HepG2 (cell line): Measurements from ENCODE around the gene SLC29A1. TPM values are rescaled to one million over a fixed set of nuclear protein-coding genes. Genes with fewer than 3 reads are reported as not detected.
A peak's percentile ranks its signal among the peaks of the same experiment; 100 is the strongest.

Experiments used
- CCDC6 ChIP-seq: sonication (generic); formaldehyde crosslinking; IDR thresholded peaks from 2 replicates; pipeline ENCODE4 v1.8.1; 2022; ENCODE audit warnings: mild to moderate bottlenecking, missing genetic modification reagents, moderate library complexity
- HMG20B ChIP-seq: conservative IDR thresholded peaks from 2 replicates; pipeline ENCODE4 v1.6.1; 2016; ENCODE audit warnings: missing genetic modification reagents, missing compliant biosample characterization
- HNRNPUL1 ChIP-seq: fragments of 200-400 bp; formaldehyde crosslinking; IDR thresholded peaks from 2 replicates; pipeline ENCODE4 v1.6.1; 2017; ENCODE audit warnings: low read depth, mild to moderate bottlenecking, low read length, moderate library complexity
- KDM4B ChIP-seq: sonication (generic); formaldehyde crosslinking; IDR thresholded peaks from 2 replicates; pipeline ENCODE4 v1.4.0; 2020; ENCODE audit warnings: missing genetic modification reagents
- KDM6A ChIP-seq: IDR thresholded peaks from 2 replicates; pipeline ENCODE4 v1.6.1; 2016; ENCODE audit warnings: low read depth
- MXD3 ChIP-seq: IDR thresholded peaks from 2 replicates; pipeline ENCODE4 v1.6.1; 2016; ENCODE audit warnings: mild to moderate bottlenecking, missing biosample characterization, missing genetic modification reagents
- SMYD3 ChIP-seq: sonication (generic); formaldehyde crosslinking; IDR thresholded peaks from 2 replicates; pipeline ENCODE4 v1.8.1; 2023; ENCODE audit warnings: mild to moderate bottlenecking, missing genetic modification reagents
- TBP ChIP-seq: sonication (generic); formaldehyde crosslinking; IDR thresholded peaks from 2 replicates; pipeline ENCODE4 v1.5.0; 2020; ENCODE audit warnings: missing genetic modification reagents
- TGIF2 ChIP-seq: IDR thresholded peaks from 2 replicates; pipeline ENCODE4 v1.6.1; 2016; ENCODE audit warnings: control low read depth, missing compliant biosample characterization
- THAP7 ChIP-seq: sonication (generic); formaldehyde crosslinking; IDR thresholded peaks from 2 replicates; pipeline ENCODE4 v1.8.1; 2023; ENCODE audit warnings: mild to moderate bottlenecking, missing genetic modification reagents
- THYN1 ChIP-seq: sonication (generic); formaldehyde crosslinking; IDR thresholded peaks from 2 replicates; pipeline ENCODE4 v1.8.1; 2023; ENCODE audit warnings: low read depth, mild to moderate bottlenecking, moderate library complexity, missing genetic modification reagents, borderline replicate concordance
- ZC3H4 ChIP-seq: sonication (generic); formaldehyde crosslinking; IDR thresholded peaks from 2 replicates; pipeline ENCODE4 v1.4.0; 2020; ENCODE audit warnings: missing genetic modification reagents, borderline replicate concordance
- ZNF331 ChIP-seq: sonication (generic); formaldehyde crosslinking; IDR thresholded peaks from 2 replicates; pipeline ENCODE4 v1.4.0; 2020; ENCODE audit warnings: missing genetic modification reagents
- ZNF335 ChIP-seq: sonication (generic); formaldehyde crosslinking; IDR thresholded peaks from 2 replicates; pipeline ENCODE4 v1.4.0; 2020; ENCODE audit warnings: missing genetic modification reagents
- ZNF383 ChIP-seq: sonication (generic); formaldehyde crosslinking; IDR thresholded peaks from 2 replicates; pipeline ENCODE4 v1.4.0; 2020; ENCODE audit warnings: missing genetic modification reagents, mild to moderate bottlenecking, borderline replicate concordance
- ZNF543 ChIP-seq: sonication (generic); formaldehyde crosslinking; IDR thresholded peaks from 2 replicates; pipeline ENCODE4 v1.4.0; 2020; ENCODE audit warnings: mild to moderate bottlenecking, missing genetic modification reagents
- ZNF75D ChIP-seq: sonication (generic); formaldehyde crosslinking; IDR thresholded peaks from 2 replicates; pipeline ENCODE4 v1.8.1; 2023; ENCODE audit warnings: missing genetic modification reagents, mild to moderate bottlenecking, borderline replicate concordance
- polyA plus RNA-seq, 8 experiments: library from polyadenylated mRNA; depleted of rRNA in 3 of 8; stranded (reverse) in 7 of 8; unstranded in 1 of 8; fragments of >200 nt; fragmentation: Illumina TruSeq in 4 of 8; extraction: Trizol in 4 of 8; gene quantifications; 2 replicates each; pipeline versions ENCODE4 v1.2.1 to v1.2.3, GENCODE V29; 2011 to 2016; ENCODE audit warnings: low read depth in 4 of 8, missing spikeins in 1 of 8, mixed read lengths in 1 of 8; ENCODE audit not compliant: insufficient read depth in 1 of 8
- total RNA-seq, 5 experiments: library from RNA; depleted of rRNA; stranded (reverse); fragments of >200 nt; fragmentation: Illumina TruSeq; extraction: Trizol; gene quantifications; 2 replicates each; pipeline ENCODE4 v1.2.3, GENCODE V29; 2016; ENCODE audit warnings: low read depth in 1 of 5
- TF ChIP-seq, protein P1 (sequence below): IDR thresholded peaks from 2 replicates; pipeline ENCODE4 v1.6.1; 2016
- TF ChIP-seq, protein P2 (sequence below): sonication (generic); formaldehyde crosslinking; IDR thresholded peaks from 2 replicates; pipeline ENCODE4 v1.5.0; 2020; ENCODE audit warnings: mild to moderate bottlenecking, missing genetic modification reagents

The SLC29A1 gene
- total and polyA plus RNA-seq, 2 of the 13 experiments (the other 11 are each of a cell fraction or from before 2014, with no cell fraction given) = 43.2 to 106 TPM

GRCh38 chr6:44257025-44257752 is 33.8 kb downstream of the SLC29A1 start, which contains the start of gene SLC35B2 (continued):
- TF ChIP-seq, protein P1, sequence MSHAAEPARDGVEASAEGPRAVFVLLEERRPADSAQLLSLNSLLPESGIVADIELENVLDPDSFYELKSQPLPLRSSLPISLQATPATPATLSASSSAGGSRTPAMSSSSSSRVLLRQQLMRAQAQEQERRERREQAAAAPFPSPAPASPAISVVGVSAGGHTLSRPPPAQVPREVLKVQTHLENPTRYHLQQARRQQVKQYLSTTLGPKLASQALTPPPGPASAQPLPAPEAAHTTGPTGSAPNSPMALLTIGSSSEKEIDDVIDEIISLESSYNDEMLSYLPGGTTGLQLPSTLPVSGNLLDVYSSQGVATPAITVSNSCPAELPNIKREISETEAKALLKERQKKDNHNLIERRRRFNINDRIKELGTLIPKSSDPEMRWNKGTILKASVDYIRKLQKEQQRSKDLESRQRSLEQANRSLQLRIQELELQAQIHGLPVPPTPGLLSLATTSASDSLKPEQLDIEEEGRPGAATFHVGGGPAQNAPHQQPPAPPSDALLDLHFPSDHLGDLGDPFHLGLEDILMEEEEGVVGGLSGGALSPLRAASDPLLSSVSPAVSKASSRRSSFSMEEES (CRISPR knock-in tag) = peak; percentile 92
- peak; percentile 95; the same call in 1 of the 2 replicates for TF ChIP-seq ZNF75D (CRISPR knock-in tag)
- TF ChIP-seq KDM4B (CRISPR knock-in tag) = 0 out of 2 replicates have a peak, but pooled peaks have one; percentile 92
- 0 out of 2 replicates have a peak, but pooled peaks have one; percentile 8 for TF ChIP-seq ZNF383 (CRISPR knock-in tag)
- 0 out of 2 replicates have a peak, but pooled peaks have one; percentile 43 for TF ChIP-seq THYN1 (CRISPR knock-in tag)
- TF ChIP-seq, protein P2, sequence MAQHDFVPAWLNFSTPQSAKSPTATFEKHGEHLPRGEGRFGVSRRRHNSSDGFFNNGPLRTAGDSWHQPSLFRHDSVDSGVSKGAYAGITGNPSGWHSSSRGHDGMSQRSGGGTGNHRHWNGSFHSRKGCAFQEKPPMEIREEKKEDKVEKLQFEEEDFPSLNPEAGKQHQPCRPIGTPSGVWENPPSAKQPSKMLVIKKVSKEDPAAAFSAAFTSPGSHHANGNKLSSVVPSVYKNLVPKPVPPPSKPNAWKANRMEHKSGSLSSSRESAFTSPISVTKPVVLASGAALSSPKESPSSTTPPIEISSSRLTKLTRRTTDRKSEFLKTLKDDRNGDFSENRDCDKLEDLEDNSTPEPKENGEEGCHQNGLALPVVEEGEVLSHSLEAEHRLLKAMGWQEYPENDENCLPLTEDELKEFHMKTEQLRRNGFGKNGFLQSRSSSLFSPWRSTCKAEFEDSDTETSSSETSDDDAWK = no peak
- TF ChIP-seq SMYD3 (CRISPR knock-in tag) = 0 out of 2 replicates have a peak, but pooled peaks have one; percentile 33
- peak; percentile 88; the same call in 1 of the 2 replicates for TF ChIP-seq THAP7
- TF ChIP-seq ZC3H4 (CRISPR knock-in tag) = peak; percentile 38; the same call in 1 of the 2 replicates
- TF ChIP-seq ZNF331 (CRISPR knock-in tag) = peak; percentile 25
- TF ChIP-seq HNRNPUL1 = no peak; the same call in 1 of the 2 replicates
- TF ChIP-seq HMG20B = peak; percentile 25; the same call in 1 of the 2 replicates
- TF ChIP-seq ZNF335 (CRISPR knock-in tag) = 0 out of 2 replicates have a peak, but pooled peaks have one; percentile 32
- peak; percentile 99 for TF ChIP-seq ZNF543 (CRISPR knock-in tag)
- peak; percentile 91 for TF ChIP-seq TGIF2 (CRISPR knock-in tag)
- TF ChIP-seq MXD3 (CRISPR knock-in tag) = peak; percentile 85
- TF ChIP-seq CCDC6 (CRISPR knock-in tag) = peak; percentile 25; the same call in 1 of the 2 replicates
- TF ChIP-seq TBP (CRISPR knock-in tag) = no peak
- TF ChIP-seq KDM6A = no peak
